ENCODE measurements around the gene NOL3.

NOL3 gene

DNA sequence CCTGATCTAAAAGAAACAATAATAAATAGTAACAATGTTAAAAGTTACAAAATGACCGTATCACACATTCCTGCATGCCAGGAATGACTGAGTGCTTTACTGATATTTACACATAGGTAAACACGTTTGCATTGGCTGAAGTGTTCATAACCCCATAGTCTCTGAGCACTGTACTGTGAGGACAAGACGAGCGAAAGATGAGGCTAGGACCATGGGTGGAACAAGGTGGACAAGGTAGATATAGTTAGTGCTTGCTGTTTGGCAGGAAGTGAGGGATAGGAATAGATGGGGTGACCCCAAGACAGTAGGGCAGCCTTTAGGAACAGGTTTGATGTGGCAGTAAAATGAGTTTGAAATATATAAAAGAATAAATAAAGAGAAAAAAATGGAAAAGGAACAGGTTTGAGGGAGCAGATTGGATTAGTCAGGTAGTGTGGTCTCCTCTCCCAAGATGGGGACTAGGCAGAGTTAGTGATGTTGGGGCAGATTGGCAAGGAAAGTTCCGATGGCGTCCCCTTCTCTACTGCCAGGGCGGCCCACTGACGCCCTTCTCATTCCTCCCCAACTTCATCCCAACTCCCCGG lies 21.2 kb downstream of the NOL3 start:
- H3K36me3 Mint-ChIP-seq (ENCODE audit: low read depth) = peaks cover 25% of the 10 kb centered on the region
- H3K27me3 Mint-ChIP-seq (ENCODE audit: low read depth, poor library complexity) = peaks cover 19% of the 10 kb centered on the region
- DNase-seq = no peak
- no peak overlapping the region for H3K27ac Mint-ChIP-seq
- TF ChIP-seq, protein P1, sequence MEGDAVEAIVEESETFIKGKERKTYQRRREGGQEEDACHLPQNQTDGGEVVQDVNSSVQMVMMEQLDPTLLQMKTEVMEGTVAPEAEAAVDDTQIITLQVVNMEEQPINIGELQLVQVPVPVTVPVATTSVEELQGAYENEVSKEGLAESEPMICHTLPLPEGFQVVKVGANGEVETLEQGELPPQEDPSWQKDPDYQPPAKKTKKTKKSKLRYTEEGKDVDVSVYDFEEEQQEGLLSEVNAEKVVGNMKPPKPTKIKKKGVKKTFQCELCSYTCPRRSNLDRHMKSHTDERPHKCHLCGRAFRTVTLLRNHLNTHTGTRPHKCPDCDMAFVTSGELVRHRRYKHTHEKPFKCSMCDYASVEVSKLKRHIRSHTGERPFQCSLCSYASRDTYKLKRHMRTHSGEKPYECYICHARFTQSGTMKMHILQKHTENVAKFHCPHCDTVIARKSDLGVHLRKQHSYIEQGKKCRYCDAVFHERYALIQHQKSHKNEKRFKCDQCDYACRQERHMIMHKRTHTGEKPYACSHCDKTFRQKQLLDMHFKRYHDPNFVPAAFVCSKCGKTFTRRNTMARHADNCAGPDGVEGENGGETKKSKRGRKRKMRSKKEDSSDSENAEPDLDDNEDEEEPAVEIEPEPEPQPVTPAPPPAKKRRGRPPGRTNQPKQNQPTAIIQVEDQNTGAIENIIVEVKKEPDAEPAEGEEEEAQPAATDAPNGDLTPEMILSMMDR (IDR thresholded peaks at IDR 0.05) = no peak
- H3K4me3 Mint-ChIP-seq = peak overlapping the region; percentile 92
- peaks cover 37% of the 10 kb centered on the region for H3K4me1 Mint-ChIP-seq
- H3K9me3 Mint-ChIP-seq = no peaks in the 10 kb centered on the region

DNA sequence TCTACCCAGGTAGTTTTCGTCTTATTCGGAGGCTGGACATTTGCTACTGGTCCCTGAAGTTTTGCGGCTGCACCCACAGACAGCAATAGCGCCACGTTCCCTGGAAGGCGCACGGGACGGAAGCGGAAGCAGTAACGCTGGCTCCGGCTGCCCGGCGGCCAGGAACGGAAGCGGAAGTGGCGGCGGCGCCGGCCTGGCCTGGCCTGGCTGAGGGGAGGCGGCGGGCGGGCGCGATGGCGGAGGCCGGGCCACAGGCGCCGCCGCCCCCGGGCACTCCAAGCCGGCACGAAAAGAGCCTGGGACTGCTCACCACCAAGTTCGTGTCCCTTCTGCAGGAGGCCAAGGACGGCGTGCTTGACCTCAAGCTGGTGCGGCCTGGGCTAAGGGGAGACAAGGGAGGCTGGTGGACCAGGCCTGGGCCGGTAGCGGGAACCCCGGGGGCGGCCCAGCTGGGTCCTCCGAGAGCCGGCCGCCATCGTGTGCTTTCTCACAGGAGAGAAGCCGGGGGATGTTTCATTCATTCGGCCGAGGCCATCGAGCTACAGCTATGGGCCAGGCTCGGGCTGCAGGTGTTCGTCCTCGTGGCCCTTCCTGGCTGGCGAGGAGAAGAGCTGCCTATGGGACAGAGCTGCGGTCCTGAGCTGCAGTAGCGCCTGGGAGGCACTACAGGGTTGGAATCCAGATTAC lies 21.8 kb downstream of the NOL3 start, which contains the start of gene E2F4:
TSS of gene E2F4 (plus strand) at position 161 of the 687 bp plus-strand sequence. CDS start at position 234, 73 bp downstream.
- Mint-ChIP-seq H3K4me3 (peak within 1 kb of the TSS; percentile 92), H3K27ac (peak within 1 kb of the TSS; percentile 77), H3K27me3 (ENCODE audit: low read depth, poor library complexity) (peaks cover 16% of the 10 kb centered on the region), H3K4me1 (peaks cover 37% of the 10 kb centered on the region), H3K36me3 (ENCODE audit: low read depth) (peaks cover 31% of the 10 kb centered on the region), H3K9me3 (no peaks in the 10 kb centered on the region)
- DNase-seq = peak; percentile 88
- TF ChIP-seq, protein P1 (IDR thresholded peaks at IDR 0.05) = no peak

DNA sequence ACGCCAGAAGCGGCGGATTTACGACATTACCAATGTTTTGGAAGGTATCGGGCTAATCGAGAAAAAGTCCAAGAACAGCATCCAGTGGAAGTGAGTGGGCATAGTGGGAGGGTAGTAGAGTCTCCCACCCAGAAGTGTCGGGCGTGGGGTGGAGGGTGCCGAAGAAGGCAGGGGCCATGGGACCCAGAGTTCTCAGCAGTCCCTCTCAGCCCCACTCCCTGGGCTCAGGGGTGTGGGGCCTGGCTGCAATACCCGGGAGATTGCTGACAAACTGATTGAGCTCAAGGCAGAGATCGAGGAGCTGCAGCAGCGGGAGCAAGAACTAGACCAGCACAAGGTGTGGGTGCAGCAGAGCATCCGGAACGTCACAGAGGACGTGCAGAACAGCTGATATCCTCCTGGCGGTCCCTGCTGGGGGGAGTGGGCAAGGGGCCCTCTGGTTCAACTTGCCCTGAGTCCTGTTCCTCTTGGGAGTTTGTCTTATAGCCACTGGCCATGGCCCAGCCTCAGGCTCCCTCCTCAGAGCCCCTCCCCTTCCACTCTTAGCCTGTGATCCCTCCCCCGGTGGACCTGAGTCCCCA lies 22.5 kb downstream of the NOL3 start:
- DNase-seq = no peak
- Mint-ChIP-seq H3K36me3 (ENCODE audit: low read depth) (peaks cover 31% of the 10 kb centered on the region), H3K4me1 (peaks cover 37% of the 10 kb centered on the region), H3K4me3 (peak overlapping the region; percentile 92), H3K27me3 (ENCODE audit: low read depth, poor library complexity) (peaks cover 18% of the 10 kb centered on the region), H3K9me3 (no peaks in the 10 kb centered on the region), H3K27ac (peak overlapping the region; percentile 77)
- TF ChIP-seq, protein P1 (IDR thresholded peaks at IDR 0.05) = no peak

DNA sequence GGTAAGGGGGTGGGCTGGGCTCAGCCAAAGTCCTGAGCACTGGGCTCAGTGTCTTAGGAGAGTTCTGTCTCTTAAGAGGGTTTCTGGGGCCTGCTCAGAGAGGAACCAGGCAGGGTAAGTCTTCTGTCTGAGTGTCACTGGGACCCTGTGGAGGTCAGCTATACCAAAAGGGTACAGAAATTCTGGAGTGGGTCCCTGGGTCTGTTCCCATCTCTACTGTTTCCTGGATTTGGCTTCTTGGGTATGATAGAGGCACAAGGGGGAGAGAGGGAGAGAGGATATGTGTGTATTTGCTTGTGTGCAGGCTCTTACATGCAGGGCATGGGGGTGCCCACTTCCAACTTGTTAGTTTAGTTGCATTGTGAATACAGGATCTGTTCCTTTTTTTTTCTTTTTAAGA lies 23.2 kb downstream of the NOL3 start:
- TF ChIP-seq, protein P1 (IDR thresholded peaks at IDR 0.05) = no peak
- Mint-ChIP-seq H3K4me3 (peak overlapping the region; percentile 92), H3K27me3 (ENCODE audit: low read depth, poor library complexity) (peaks cover 13% of the 10 kb centered on the region), H3K27ac (peak overlapping the region; percentile 51), H3K9me3 (no peaks in the 10 kb centered on the region), H3K4me1 (peaks cover 37% of the 10 kb centered on the region), H3K36me3 (ENCODE audit: low read depth) (peaks cover 37% of the 10 kb centered on the region)
- no peak for DNase-seq

DNA sequence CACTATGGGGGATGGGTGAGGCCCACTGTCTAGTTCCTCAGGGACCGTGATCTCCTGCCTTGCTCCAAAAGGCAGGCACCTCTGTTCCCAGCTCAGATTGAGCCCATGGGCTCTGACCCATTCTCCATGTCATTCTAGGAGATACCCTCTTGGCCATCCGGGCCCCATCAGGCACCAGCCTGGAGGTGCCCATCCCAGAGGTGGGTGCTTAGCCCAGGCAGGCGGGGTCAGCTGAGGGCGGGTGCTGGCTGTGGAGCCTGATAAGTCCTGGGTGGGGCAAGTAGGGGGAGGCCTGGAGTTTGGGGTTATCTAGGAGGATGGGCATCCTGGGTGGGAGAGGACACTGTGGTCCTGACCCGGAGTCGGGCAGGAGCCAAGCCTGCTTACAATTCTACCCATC lies 23.9 kb downstream of the NOL3 start:
- H3K9me3 Mint-ChIP-seq = no peaks in the 10 kb centered on the region
- no peak for DNase-seq
- H3K4me1 Mint-ChIP-seq = peaks cover 37% of the 10 kb centered on the region
- H3K27ac Mint-ChIP-seq = no peak overlapping the region
- TF ChIP-seq, protein P1 (IDR thresholded peaks at IDR 0.05) = no peak
- H3K36me3 Mint-ChIP-seq (ENCODE audit: low read depth) = peaks cover 37% of the 10 kb centered on the region
- peaks cover 15% of the 10 kb centered on the region for H3K27me3 Mint-ChIP-seq (ENCODE audit: low read depth, poor library complexity)
- peak overlapping the region; percentile 92 for H3K4me3 Mint-ChIP-seq
